Measurements from ENCODE around the gene IRF9. TPM values are rescaled to one million over a fixed set of nuclear protein-coding genes. Genes with fewer than 3 reads are reported as not detected.

IRF9 gene
- total RNA-seq, 1 experiment from 2014 or later, result 8.1 TPM

GRCh38 chr14:24172871-24173281 lies 11.8 kb downstream of the IRF9 start:
- no peak overlapping the region; the same call in 1 of the 2 replicates for H3K4me3 ChIP-seq (ENCODE audit: insufficient read depth, low read depth, low read length)
- H3K27me3 ChIP-seq (ENCODE audit: control insufficient read depth, insufficient read depth, low read length), result no peaks in the 10 kb centered on the region
- peaks cover 7% of the 10 kb centered on the region for H3K36me3 ChIP-seq (replicated peaks; ENCODE audit: control insufficient read depth, insufficient read depth, low read length)
- DNase-seq, result no peak

DNA sequence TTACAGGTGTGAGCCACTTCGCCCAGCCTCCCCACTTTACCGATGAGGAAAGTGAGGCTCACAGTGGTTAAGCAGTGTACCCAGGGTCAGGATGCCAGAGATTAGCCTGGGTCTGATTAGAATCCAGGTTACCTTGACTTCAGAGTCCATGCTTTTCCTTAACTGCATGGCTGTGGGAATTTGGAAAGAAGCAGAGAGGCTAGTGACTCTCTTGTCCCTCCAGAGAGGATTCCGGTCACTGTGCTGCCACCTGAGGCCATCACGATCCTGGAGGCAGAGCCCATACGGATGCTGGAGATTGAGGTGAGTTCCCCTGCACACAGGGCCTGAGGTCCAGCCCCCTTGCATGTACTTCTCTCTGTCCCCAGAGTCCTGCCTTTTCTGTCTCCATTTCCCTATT lies 15.5 kb downstream of the IRF9 start:
- Histone ChIP-seq H3K27me3 (ENCODE audit: control insufficient read depth, insufficient read depth, low read length) (no peaks in the 10 kb centered on the region), H3K36me3 (replicated peaks; ENCODE audit: control insufficient read depth, insufficient read depth, low read length) (peaks cover 26% of the 10 kb centered on the region), H3K4me3 (ENCODE audit: insufficient read depth, low read depth, low read length) (no peak overlapping the region)
- DNase-seq, result no peak

DNA sequence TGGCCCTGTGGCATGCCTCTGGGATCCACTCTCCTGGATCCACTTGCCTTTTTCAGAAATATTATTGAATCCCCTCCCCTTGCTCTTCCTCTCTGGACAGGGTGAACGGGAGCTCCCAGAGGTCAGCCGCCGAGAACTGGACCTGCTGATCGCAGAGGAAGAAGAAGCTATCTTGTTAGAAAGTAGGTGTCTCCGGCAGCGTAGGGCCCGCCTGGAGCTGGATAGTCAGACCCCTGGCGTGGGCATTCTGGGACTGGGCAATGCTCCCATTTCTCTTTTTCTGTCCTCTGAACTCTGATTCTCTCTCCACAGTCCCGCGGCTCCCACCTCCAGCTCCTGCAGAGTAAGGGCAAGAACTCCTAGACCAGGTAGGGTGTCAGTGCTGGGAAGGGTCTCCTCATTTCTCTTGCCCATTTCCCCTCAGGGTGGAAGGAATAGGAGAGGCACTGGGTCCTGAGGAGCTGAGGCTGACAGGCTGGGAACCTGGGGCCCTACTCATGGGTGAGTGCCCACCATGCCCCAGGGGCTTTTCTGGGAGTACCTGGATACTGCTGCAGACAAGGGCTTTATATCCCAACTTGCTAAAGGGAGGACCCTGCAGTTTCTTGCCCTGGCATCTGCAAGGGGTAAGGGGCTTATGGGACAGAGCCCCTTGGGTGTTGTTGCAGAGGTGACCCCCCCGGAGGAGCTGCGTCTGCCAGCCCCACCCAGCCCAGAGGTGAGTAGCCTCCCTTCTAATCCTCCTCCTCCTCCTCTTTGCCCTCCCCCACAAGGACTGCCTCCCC lies 16.2 kb downstream of the IRF9 start:
- H3K27me3 ChIP-seq (ENCODE audit: control insufficient read depth, insufficient read depth, low read length), result no peaks in the 10 kb centered on the region
- H3K4me3 ChIP-seq (ENCODE audit: insufficient read depth, low read depth, low read length), result no peak overlapping the region
- no peak for DNase-seq
- peaks cover 28% of the 10 kb centered on the region for H3K36me3 ChIP-seq (replicated peaks; ENCODE audit: control insufficient read depth, insufficient read depth, low read length)

DNA sequence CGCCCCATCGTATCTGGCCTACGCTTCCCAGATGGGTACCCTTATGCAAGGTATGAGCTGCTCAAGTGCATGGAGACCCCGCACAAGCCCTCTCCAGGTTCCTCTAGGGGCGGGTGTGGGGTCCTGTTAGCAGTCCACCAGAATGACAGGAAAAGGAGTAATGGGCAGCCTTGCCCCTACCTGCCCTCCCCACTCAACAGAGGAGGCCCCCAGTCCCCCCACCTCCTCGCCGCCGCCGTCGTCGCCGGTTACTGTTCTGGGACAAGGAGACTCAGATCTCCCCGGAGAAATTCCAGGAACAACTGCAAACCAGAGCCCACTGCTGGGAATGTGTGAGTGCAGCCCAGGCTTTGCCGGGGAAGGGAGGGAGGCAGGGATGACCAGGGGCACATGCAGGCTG lies 16.8 kb downstream of the IRF9 start:
- no peak for DNase-seq
- Histone ChIP-seq H3K27me3 (ENCODE audit: control insufficient read depth, insufficient read depth, low read length) (no peaks in the 10 kb centered on the region), H3K36me3 (replicated peaks; ENCODE audit: control insufficient read depth, insufficient read depth, low read length) (peaks cover 30% of the 10 kb centered on the region), H3K4me3 (ENCODE audit: insufficient read depth, low read depth, low read length) (no peak overlapping the region)

DNA sequence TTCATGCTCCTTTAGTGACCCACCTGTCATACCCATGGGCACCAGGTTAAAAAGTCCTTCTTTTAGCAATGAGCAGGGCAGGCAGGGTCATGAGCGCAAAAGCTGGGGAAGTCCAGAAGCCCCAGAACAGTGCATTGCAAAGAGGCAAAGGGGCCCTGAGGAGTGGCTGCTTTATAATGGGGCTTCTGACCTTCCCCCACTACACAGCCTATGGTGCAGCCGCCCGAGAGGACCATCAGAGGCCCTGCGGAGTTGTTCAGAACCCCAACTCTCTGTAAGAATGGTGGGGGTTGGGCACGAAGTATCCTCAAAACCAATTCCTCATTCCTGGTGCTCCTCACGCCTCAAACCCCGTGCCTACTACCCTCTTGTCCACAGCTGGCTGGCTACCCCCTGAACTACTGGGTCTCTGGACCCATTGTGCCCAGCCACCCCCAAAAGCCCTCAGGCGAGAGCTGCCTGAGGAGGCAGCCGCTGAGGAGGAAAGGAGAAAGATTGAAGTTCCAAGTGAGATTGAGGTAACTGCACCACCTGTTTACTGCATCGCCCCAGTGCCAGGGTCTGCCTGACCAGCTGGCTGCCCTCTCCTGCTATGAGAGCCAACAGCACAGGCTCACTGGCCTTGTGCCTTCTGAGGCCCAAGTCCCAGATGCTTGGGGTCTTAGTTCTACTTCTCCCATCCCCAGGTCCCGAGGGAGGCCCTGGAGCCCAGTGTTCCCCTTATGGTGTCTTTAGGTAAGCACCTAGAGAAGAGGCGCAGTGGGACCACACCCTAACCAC lies 17.5 kb downstream of the IRF9 start:
- H3K36me3 ChIP-seq (replicated peaks; ENCODE audit: control insufficient read depth, insufficient read depth, low read length), result peaks cover 29% of the 10 kb centered on the region
- no peak for DNase-seq
- no peak overlapping the region for H3K4me3 ChIP-seq (ENCODE audit: insufficient read depth, low read depth, low read length)
- H3K27me3 ChIP-seq (ENCODE audit: control insufficient read depth, insufficient read depth, low read length), result no peaks in the 10 kb centered on the region

- Histone ChIP-seq H3K27me3 (ENCODE audit: control insufficient read depth, insufficient read depth, low read length) (no peaks in the 10 kb centered on the region), H3K4me3 (ENCODE audit: insufficient read depth, low read depth, low read length) (no peak overlapping the region), H3K36me3 (replicated peaks; ENCODE audit: control insufficient read depth, insufficient read depth, low read length) (peaks cover 31% of the 10 kb centered on the region)
- no peak for DNase-seq
These were observed 18.4 kb downstream of the IRF9 start for GRCh38 chr14:24179294-24179960.

DNA sequence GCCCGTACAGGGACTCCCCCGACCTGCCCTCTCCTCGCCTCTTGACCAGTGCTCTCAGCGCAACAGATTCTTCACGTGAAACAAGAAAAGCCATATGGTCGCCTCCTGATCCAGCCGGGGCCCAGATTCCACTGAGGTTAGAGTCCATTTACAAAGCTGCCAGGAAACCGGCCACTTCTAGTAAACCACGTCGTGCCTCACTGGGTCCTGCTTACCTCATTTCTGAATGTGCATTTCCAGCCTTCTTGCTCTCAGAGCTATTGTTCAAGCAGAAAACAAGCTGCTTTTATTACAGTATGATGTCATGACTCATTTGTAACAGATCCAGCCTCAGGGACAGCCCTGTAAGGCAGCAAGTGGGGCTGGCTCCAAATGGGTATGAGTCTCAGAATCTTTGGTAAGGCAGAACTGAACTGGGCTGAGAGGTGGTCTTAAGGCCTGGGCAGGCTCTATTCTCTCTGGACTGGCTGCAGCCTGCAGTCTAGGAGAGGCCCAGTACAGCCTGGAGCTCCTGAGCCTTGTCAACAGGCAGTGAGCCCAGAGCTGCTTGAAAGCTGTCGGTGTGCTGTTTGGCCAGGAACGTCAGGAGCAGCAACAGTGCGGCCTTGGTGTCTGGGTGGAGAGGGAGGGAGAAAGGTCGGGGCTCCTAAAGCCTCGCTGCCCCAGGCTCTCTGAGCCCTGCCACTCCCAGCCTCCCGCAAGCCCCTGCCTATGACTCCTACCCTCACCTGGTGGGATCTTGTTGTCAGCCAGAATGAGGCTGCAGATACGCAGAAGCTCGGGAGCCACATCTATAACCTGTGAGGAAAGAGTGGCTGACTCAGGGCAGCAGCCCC lies 19.1 kb downstream of the IRF9 start:
- Histone ChIP-seq H3K4me3 (ENCODE audit: insufficient read depth, low read depth, low read length) (no peak overlapping the region), H3K36me3 (replicated peaks; ENCODE audit: control insufficient read depth, insufficient read depth, low read length) (peaks cover 39% of the 10 kb centered on the region), H3K27me3 (ENCODE audit: control insufficient read depth, insufficient read depth, low read length) (no peaks in the 10 kb centered on the region)
- no peak for DNase-seq

GRCh38 chr14:24181371-24182077 lies 20.5 kb downstream of the IRF9 start:
- DNase-seq, result no peak
- peaks cover 51% of the 10 kb centered on the region for H3K36me3 ChIP-seq (replicated peaks; ENCODE audit: control insufficient read depth, insufficient read depth, low read length)

DNA sequence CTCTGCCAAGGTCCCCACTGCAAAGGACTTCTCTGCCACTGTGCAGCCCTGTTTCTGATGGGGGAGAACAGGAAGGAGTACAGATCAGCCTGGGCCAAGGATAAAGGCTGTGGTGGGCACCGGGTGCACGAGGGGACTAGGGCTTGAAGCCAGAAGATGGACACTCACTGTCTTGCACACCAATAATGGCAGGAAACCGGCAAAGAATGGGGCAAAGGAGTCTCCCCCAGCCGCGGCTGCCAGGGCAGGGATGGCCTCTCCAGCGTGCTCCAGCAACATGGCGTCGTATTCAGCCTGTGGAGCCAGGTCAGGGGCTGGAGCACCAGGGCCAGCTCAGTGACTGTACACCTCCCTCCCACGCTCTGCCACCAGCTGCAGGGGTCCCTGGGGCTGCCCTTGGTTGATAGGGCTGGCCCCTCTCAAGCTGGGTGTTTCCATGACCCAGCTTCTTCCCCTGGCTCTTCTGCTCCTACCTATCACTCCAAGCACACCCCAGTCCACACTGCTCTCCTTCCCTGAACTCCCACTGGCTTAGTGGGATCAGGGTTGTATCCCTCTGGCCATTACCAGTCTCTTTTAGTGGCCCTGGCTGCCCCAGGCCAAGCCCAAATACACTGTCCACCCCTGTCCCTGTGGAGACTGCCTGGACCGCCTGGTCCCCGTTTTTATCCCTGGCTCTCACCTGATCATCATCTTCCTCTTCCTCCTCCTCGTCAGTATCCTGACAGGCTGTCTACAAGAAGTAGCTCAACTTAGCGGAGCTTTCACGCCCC lies 21.2 kb downstream of the IRF9 start:
- Histone ChIP-seq H3K36me3 (replicated peaks; ENCODE audit: control insufficient read depth, insufficient read depth, low read length) (peaks cover 55% of the 10 kb centered on the region), H3K27me3 (ENCODE audit: control insufficient read depth, insufficient read depth, low read length) (no peaks in the 10 kb centered on the region), H3K4me3 (ENCODE audit: insufficient read depth, low read depth, low read length) (no peak overlapping the region)
- no peak for DNase-seq

More at GRCh38 chr14:24181371-24182077, 20.5 kb downstream of the IRF9 start:
- Histone ChIP-seq H3K4me3 (ENCODE audit: insufficient read depth, low read depth, low read length) (no peak overlapping the region), H3K27me3 (ENCODE audit: control insufficient read depth, insufficient read depth, low read length) (no peaks in the 10 kb centered on the region)

GRCh38 chr14:24183014-24183481 lies 22.0 kb downstream of the IRF9 start:
- H3K36me3 ChIP-seq (replicated peaks; ENCODE audit: control insufficient read depth, insufficient read depth, low read length), result peaks cover 55% of the 10 kb centered on the region
- H3K27me3 ChIP-seq (ENCODE audit: control insufficient read depth, insufficient read depth, low read length), result no peaks in the 10 kb centered on the region
- H3K4me3 ChIP-seq (ENCODE audit: insufficient read depth, low read depth, low read length), result no peak overlapping the region
- no peak for DNase-seq

- H3K4me3 ChIP-seq (ENCODE audit: insufficient read depth, low read depth, low read length), result no peak overlapping the region
- no peak for DNase-seq
- peaks cover 49% of the 10 kb centered on the region for H3K36me3 ChIP-seq (replicated peaks; ENCODE audit: control insufficient read depth, insufficient read depth, low read length)
- H3K27me3 ChIP-seq (ENCODE audit: control insufficient read depth, insufficient read depth, low read length), result no peaks in the 10 kb centered on the region
These were observed 23.3 kb downstream of the IRF9 start for GRCh38 chr14:24184104-24184970.

- Histone ChIP-seq H3K27me3 (ENCODE audit: control insufficient read depth, insufficient read depth, low read length) (no peaks in the 10 kb centered on the region), H3K4me3 (ENCODE audit: insufficient read depth, low read depth, low read length) (no peak overlapping the region), H3K36me3 (replicated peaks; ENCODE audit: control insufficient read depth, insufficient read depth, low read length) (peaks cover 46% of the 10 kb centered on the region)
- no peak for DNase-seq
These were observed 24.0 kb downstream of the IRF9 start for GRCh38 chr14:24185026-24185425.
